Upper lobe of left lung (tissue), 4 donors: ENCODE results near the gene PSMD11.

Experiments used
- CTCF ChIP-seq, 6 experiments: fragments of 450-650 bp in 4 of 6; fragments of 200-600 bp in 2 of 6; sonication (generic) in 2 of 6; IDR thresholded peaks; one replicate each; pipeline ENCODE4 v1.5.1; 2016 to 2019; ENCODE audit warnings: antibody characterized with exemption in 6 of 6
- POLR2A ChIP-seq, 4 donors: fragments of 450-650 bp; IDR thresholded peaks; one replicate each; pipeline ENCODE4 v1.5.1; 2016 to 2017; ENCODE audit warnings: antibody characterized with exemption in 4 of 4, mild to moderate bottlenecking in 2 of 4

DNA sequence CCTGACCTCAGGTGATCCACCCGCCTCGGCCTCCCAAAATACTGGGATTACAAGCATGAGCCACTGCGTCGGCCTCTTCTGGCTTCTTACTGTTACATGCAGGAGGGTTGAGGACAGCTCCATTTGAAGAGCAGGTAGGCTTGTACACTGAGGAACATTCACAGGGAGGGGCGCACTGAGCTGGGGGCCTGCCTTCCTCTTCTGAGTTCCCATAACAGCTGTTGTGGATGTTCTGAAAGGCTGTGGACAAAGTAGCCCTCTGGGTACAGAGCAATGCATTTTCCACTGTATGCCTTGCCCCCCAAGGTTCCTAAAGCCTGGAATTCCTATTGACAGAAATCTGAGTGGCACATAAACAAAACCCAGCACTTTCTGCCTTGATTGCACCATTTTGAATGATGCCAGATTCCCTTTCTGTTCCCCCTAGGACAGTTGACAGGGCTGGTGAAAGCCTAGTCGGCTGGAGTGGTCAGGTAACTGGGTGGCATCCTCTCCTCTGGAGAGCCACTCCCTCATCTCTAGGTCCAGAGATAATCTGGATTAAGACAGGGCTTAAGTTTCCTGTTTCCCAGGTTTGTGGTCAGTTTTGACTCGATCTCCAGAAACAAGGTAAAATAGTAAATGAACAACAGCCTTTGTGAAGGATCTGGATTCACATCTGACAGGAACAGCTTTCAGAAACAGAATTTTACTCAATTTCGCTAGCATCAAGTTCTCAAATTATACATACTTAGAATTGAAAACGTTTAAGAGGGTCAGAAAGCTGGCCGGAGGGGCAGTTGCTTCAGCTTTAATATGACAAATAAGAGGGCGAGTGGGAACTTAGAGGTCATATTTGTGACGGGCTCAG is 41.2 kb downstream of the PSMD11 start:
- no peak for TF ChIP-seq POLR2A (IDR thresholded peaks at IDR 0.05)
- TF ChIP-seq CTCF (IDR thresholded peaks at IDR 0.05) = no peak
